ENCODE data around the gene EEF1AKMT3. TPM values are rescaled to one million over a fixed set of nuclear protein-coding genes. Genes with fewer than 3 reads are reported as not detected.

EEF1AKMT3 gene
- polyA plus RNA-seq, 2 of the 4 experiments (the other 2 are of a cell fraction): 7.3 to 15.8 TPM

DNA sequence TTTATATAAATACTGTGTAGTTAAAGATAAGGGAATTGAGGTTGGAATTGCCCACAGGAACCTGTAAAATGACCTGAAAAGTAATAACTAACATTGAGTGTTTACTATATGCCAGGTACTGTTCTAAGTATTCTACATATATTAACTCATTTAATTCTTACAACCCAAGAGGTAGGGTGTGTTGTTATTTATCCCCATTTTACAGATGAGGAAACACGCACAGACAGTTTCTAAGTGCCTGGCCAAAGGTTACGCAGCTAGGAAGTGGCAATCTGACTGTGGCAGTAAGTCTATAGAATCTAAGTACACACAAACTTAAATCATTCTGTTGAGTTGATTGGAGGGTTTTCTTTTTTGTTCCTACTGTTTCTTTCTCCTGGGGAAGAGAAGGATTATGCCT, 28.6 kb upstream of the EEF1AKMT3 start:
- CTCF ChIA-PET: interaction anchor here (1.2 to 3.1 kb wide), 5 partner anchors 8 to 160 kb away, joined by 3 to 14 read pairs (median 7); no protein-coding TSS in a partner anchor
- peak overlapping the region; percentile 79 for H3K4me2 ChIP-seq

More for the DNA sequence above, 28.6 kb upstream of the EEF1AKMT3 start:
- Histone ChIP-seq H3K4me3 (peak overlapping the region; percentile 70), H3K9me3 (no peaks in the 10 kb centered on the region), H3K4me1 (peaks cover 16% of the 10 kb centered on the region; the same call in 2 of the 3 replicates), H3K27ac (peak overlapping the region; percentile 93 to 98; a peak in 4 of 6 replicates)
- TF ChIP-seq TP53 (CRISPR knock-in tag; IDR thresholded peaks at IDR 0.05) (no peak), RARB (CRISPR knock-in tag; IDR thresholded peaks at IDR 0.05) (no peak), SREBF2 (IDR thresholded peaks at IDR 0.05) (no peak), FOSL2 (IDR thresholded peaks at IDR 0.05) (no peak), FOSL2 (CRISPR knock-in tag; IDR thresholded peaks at IDR 0.05) (no peak), FOSB (CRISPR knock-in tag; IDR thresholded peaks at IDR 0.05) (no peak), ZFP36 (IDR thresholded peaks at IDR 0.05; ENCODE audit: borderline replicate concordance, partially characterized antibody) (no peak), HOXB5 (CRISPR knock-in tag; IDR thresholded peaks at IDR 0.05) (no peak), BHLHE40 (IDR thresholded peaks at IDR 0.05; ENCODE audit: low read depth, low read length) (no peak), RFX5 (IDR thresholded peaks at IDR 0.05) (no peak), NFE2L2 (conservative IDR thresholded peaks at IDR 0.05; ENCODE audit: low read length) (no peak), CHD2 (IDR thresholded peaks at IDR 0.05; ENCODE audit: low read length, partially characterized antibody) (no peak), MYC (IDR thresholded peaks at IDR 0.05; ENCODE audit: borderline replicate concordance, low read length) (no peak), HDAC2 (IDR thresholded peaks at IDR 0.05) (no peak), HMGXB4 (CRISPR knock-in tag; IDR thresholded peaks at IDR 0.05; ENCODE audit: borderline replicate concordance) (no peak), MAX (IDR thresholded peaks at IDR 0.05) (no peak), REST (IDR thresholded peaks at IDR 0.05) (no peak), ZC3H11A (IDR thresholded peaks at IDR 0.05) (no peak), KDM5A (IDR thresholded peaks at IDR 0.05) (no peak)
- TF ChIP-seq, protein P1, sequence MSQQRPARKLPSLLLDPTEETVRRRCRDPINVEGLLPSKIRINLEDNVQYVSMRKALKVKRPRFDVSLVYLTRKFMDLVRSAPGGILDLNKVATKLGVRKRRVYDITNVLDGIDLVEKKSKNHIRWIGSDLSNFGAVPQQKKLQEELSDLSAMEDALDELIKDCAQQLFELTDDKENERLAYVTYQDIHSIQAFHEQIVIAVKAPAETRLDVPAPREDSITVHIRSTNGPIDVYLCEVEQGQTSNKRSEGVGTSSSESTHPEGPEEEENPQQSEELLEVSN (IDR thresholded peaks at IDR 0.05; ENCODE audit: borderline replicate concordance, low read depth): no peak
- TF ChIP-seq, protein P2, sequence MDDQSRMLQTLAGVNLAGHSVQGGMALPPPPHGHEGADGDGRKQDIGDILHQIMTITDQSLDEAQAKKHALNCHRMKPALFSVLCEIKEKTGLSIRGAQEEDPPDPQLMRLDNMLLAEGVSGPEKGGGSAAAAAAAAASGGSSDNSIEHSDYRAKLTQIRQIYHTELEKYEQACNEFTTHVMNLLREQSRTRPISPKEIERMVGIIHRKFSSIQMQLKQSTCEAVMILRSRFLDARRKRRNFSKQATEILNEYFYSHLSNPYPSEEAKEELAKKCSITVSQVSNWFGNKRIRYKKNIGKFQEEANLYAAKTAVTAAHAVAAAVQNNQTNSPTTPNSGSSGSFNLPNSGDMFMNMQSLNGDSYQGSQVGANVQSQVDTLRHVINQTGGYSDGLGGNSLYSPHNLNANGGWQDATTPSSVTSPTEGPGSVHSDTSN (IDR thresholded peaks at IDR 0.05): no peak
- ATAC-seq (no peak), FAIRE-seq (no peak), DNase-seq (ENCODE audit: low read depth in 1 of 2, low spot score in 1 of 2) (no peak)
- POLR2A ChIA-PET: interaction anchor here (0.9 to 1.7 kb wide), 6 partner anchors 8 to 28 kb away, joined by 3 to 7 read pairs (median 6); partner anchors contain the start of genes CYP27B1, EEF1AKMT3 and METTL1
- WGBS (ENCODE audit: missing lambda C conversion rate): 92% methylated on average over 2 of the region's 2 CpGs
